Nephron progenitor cell (in vitro differentiated cells): Measurements from ENCODE around the gene PLCD1.

Experiments
- DNase-seq: peaks from one replicate; pipeline ENCODE4 v3.0.0; 2021
- H3K27ac Mint-ChIP-seq: 2 replicates; pipeline ENCODE4 v1.8.0; 2021; ENCODE audit warnings: mild to moderate bottlenecking, moderate library complexity, mixed read lengths
- H3K27me3 Mint-ChIP-seq: 2 replicates; pipeline ENCODE4 v1.8.0; 2021; ENCODE audit warnings: mild to moderate bottlenecking, low read depth, mixed read lengths; ENCODE audit not compliant: poor library complexity
- H3K36me3 Mint-ChIP-seq: 2 replicates; pipeline ENCODE4 v1.8.0; 2021; ENCODE audit warnings: low read depth, mixed read lengths
- H3K4me1 Mint-ChIP-seq: 2 replicates; pipeline ENCODE4 v1.8.0; 2021; ENCODE audit warnings: mixed read lengths
- H3K4me3 Mint-ChIP-seq: 2 replicates; pipeline ENCODE4 v1.8.0; 2021; ENCODE audit warnings: mild to moderate bottlenecking, moderate library complexity, mixed read lengths
- H3K9me3 Mint-ChIP-seq: 2 replicates; pipeline ENCODE4 v1.8.0; 2021; ENCODE audit warnings: mild to moderate bottlenecking, moderate library complexity, mixed read lengths
- TF ChIP-seq, protein P1 (sequence below): fragments of 200-600 bp; sonication (generic); IDR thresholded peaks from 2 replicates; pipeline ENCODE4 v1.5.0; 2021; ENCODE audit warnings: antibody characterized with exemption

The PLCD1 gene

GRCh38 chr3:37993460-37993819 is 36.0 kb downstream of the PLCD1 start:
- H3K27me3 Mint-ChIP-seq = peaks cover 38% of the 10 kb centered on the region
- H3K36me3 Mint-ChIP-seq = peaks cover 16% of the 10 kb centered on the region
- peak overlapping the region; percentile 84 for H3K4me3 Mint-ChIP-seq
- H3K27ac Mint-ChIP-seq = no peak overlapping the region
- H3K9me3 Mint-ChIP-seq = no peaks in the 10 kb centered on the region
- peaks cover 40% of the 10 kb centered on the region for H3K4me1 Mint-ChIP-seq
- TF ChIP-seq, protein P1, sequence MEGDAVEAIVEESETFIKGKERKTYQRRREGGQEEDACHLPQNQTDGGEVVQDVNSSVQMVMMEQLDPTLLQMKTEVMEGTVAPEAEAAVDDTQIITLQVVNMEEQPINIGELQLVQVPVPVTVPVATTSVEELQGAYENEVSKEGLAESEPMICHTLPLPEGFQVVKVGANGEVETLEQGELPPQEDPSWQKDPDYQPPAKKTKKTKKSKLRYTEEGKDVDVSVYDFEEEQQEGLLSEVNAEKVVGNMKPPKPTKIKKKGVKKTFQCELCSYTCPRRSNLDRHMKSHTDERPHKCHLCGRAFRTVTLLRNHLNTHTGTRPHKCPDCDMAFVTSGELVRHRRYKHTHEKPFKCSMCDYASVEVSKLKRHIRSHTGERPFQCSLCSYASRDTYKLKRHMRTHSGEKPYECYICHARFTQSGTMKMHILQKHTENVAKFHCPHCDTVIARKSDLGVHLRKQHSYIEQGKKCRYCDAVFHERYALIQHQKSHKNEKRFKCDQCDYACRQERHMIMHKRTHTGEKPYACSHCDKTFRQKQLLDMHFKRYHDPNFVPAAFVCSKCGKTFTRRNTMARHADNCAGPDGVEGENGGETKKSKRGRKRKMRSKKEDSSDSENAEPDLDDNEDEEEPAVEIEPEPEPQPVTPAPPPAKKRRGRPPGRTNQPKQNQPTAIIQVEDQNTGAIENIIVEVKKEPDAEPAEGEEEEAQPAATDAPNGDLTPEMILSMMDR = no peak
- DNase-seq = no peak

DNA sequence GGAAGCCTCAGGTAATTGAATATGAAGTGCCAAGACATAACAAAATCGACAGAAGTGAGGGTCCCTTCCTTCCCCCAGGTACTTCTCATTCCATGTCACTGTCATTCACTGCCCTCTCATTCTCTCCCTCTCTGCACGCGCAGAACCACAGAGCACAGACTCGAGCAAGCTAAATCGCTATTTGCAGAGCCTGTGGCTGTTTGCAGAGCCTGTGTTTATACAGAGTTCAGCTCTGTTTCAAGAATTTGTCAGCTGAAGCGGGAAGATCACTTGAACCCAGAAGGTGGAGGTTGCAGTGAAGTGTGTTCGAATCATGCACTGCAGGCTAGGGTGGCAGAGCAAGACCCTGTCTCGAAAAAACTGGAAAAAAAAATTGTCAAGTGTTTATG is 36.4 kb downstream of the PLCD1 start:
- peaks cover 38% of the 10 kb centered on the region for H3K27me3 Mint-ChIP-seq
- H3K27ac Mint-ChIP-seq = peak overlapping the region; percentile 52
- peak overlapping the region; percentile 84 for H3K4me3 Mint-ChIP-seq
- peaks cover 16% of the 10 kb centered on the region for H3K36me3 Mint-ChIP-seq
- H3K4me1 Mint-ChIP-seq = peaks cover 42% of the 10 kb centered on the region
- DNase-seq = no peak
- TF ChIP-seq, protein P1 = no peak
- H3K9me3 Mint-ChIP-seq = no peaks in the 10 kb centered on the region

- H3K36me3 Mint-ChIP-seq = peaks cover 16% of the 10 kb centered on the region
- no peaks in the 10 kb centered on the region for H3K9me3 Mint-ChIP-seq
- no peak for DNase-seq
- H3K27ac Mint-ChIP-seq = no peak overlapping the region
- peaks cover 45% of the 10 kb centered on the region for H3K4me1 Mint-ChIP-seq
- peaks cover 38% of the 10 kb centered on the region for H3K27me3 Mint-ChIP-seq
- TF ChIP-seq, protein P1 = no peak
- H3K4me3 Mint-ChIP-seq = no peak overlapping the region
Measured at GRCh38 chr3:37992271-37993066, 37.0 kb downstream of the PLCD1 start.

GRCh38 chr3:37991823-37992222 is 37.6 kb downstream of the PLCD1 start:
- Mint-ChIP-seq H3K27me3 (peaks cover 38% of the 10 kb centered on the region), H3K36me3 (peaks cover 13% of the 10 kb centered on the region), H3K4me1 (peaks cover 45% of the 10 kb centered on the region), H3K27ac (no peak overlapping the region), H3K4me3 (no peak overlapping the region), H3K9me3 (no peaks in the 10 kb centered on the region)
- no peak for DNase-seq
- TF ChIP-seq, protein P1 = no peak

DNA sequence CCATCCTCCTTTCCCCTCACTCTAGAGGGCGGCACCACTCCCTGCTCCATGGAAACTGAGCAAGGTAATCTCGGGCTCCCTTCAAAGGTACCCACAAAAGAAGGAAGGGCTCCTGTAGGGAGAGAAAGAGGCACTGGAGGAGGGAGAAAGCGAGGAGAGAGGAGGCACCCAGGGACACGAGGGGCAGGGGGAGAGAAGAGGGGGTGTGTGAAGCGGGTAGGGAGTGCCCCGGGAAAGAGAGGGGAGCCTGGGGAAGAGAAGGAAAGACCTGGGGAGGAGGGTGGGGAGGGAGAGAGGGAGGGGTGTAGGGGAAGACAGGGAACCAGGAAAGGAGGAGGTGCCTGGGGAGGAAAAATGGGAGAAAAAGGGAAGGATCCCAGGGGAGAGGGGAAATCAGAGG is 38.3 kb downstream of the PLCD1 start:
- Mint-ChIP-seq H3K36me3 (peaks cover 6% of the 10 kb centered on the region), H3K4me1 (peaks cover 45% of the 10 kb centered on the region), H3K27me3 (peaks cover 38% of the 10 kb centered on the region), H3K27ac (no peak overlapping the region), H3K9me3 (no peaks in the 10 kb centered on the region), H3K4me3 (no peak overlapping the region)
- TF ChIP-seq, protein P1 = no peak
- DNase-seq = no peak

DNA sequence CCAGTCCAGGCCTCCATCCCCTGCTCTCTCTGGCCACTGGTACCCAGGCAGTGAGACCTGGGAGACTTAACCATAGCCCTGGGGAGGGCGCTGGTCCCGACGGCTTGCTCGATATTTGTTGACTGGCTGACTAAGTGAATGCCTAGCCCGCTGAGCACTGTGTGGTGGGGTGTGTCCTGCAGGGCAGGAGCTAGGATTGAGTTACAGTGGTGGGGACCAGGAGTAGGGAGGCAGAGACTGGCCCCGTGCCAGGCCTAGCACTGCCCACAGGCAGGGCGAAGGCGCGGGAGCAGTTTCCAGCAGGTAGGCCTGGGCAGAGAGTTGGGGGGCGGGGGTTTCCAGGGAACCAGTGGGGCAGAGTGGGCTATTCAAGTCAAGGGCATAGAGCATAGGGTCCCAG is 38.9 kb downstream of the PLCD1 start, which contains the start of gene VILL:
Gene VILL (plus strand): TSS at position 260 of the 400 bp plus-strand sequence. CDS start 2,887 bp downstream, outside the sequence.
- Mint-ChIP-seq H3K27ac (peak within 1 kb of the TSS; percentile 4), H3K4me1 (peaks cover 43% of the 10 kb centered on the region), H3K27me3 (peaks cover 38% of the 10 kb centered on the region), H3K4me3 (no peak within 1 kb of the TSS), H3K9me3 (no peaks in the 10 kb centered on the region), H3K36me3 (peaks cover 3% of the 10 kb centered on the region)
- TF ChIP-seq, protein P1 = no peak
- no peak for DNase-seq
